ENCODE measurements around the gene CCR5.

- TF ChIP-seq EZH2 (IDR thresholded peaks at IDR 0.05; ENCODE audit: low read length, unreplicated experiment) (no peak), EZH2phosphoT487 (IDR thresholded peaks at IDR 0.05; ENCODE audit: borderline replicate concordance, low read length) (no peak)
- TF ChIP-seq, protein P1, sequence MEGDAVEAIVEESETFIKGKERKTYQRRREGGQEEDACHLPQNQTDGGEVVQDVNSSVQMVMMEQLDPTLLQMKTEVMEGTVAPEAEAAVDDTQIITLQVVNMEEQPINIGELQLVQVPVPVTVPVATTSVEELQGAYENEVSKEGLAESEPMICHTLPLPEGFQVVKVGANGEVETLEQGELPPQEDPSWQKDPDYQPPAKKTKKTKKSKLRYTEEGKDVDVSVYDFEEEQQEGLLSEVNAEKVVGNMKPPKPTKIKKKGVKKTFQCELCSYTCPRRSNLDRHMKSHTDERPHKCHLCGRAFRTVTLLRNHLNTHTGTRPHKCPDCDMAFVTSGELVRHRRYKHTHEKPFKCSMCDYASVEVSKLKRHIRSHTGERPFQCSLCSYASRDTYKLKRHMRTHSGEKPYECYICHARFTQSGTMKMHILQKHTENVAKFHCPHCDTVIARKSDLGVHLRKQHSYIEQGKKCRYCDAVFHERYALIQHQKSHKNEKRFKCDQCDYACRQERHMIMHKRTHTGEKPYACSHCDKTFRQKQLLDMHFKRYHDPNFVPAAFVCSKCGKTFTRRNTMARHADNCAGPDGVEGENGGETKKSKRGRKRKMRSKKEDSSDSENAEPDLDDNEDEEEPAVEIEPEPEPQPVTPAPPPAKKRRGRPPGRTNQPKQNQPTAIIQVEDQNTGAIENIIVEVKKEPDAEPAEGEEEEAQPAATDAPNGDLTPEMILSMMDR (conservative IDR thresholded peaks at IDR 0.05; ENCODE audit: low read depth, low read length): no peak
These were observed 19.1 kb upstream of the CCR5 start for GRCh38 chr3:46351646-46352045.
